Nephron progenitor cell (in vitro differentiated cells): ENCODE measurements around the gene SEMA6B.

Experiments
- DNase-seq: peaks from one replicate; pipeline ENCODE4 v3.0.0; 2021
- H3K27ac Mint-ChIP-seq: 2 replicates; pipeline ENCODE4 v1.8.0; 2021; ENCODE audit warnings: mild to moderate bottlenecking, moderate library complexity, mixed read lengths
- H3K27me3 Mint-ChIP-seq: 2 replicates; pipeline ENCODE4 v1.8.0; 2021; ENCODE audit warnings: mild to moderate bottlenecking, low read depth, mixed read lengths; ENCODE audit not compliant: poor library complexity
- H3K36me3 Mint-ChIP-seq: 2 replicates; pipeline ENCODE4 v1.8.0; 2021; ENCODE audit warnings: low read depth, mixed read lengths
- H3K4me1 Mint-ChIP-seq: 2 replicates; pipeline ENCODE4 v1.8.0; 2021; ENCODE audit warnings: mixed read lengths
- H3K4me3 Mint-ChIP-seq: 2 replicates; pipeline ENCODE4 v1.8.0; 2021; ENCODE audit warnings: mild to moderate bottlenecking, moderate library complexity, mixed read lengths
- H3K9me3 Mint-ChIP-seq: 2 replicates; pipeline ENCODE4 v1.8.0; 2021; ENCODE audit warnings: mild to moderate bottlenecking, moderate library complexity, mixed read lengths
- CTCF ChIP-seq: fragments of 200-600 bp; sonication (generic); IDR thresholded peaks from 2 replicates; pipeline ENCODE4 v1.5.0; 2021; ENCODE audit warnings: antibody characterized with exemption

SEMA6B gene

GRCh38 chr19:4591320-4591719 is 31.8 kb upstream of the SEMA6B start:
- no peak overlapping the region for H3K4me3 Mint-ChIP-seq
- H3K36me3 Mint-ChIP-seq = no peaks in the 10 kb centered on the region
- H3K9me3 Mint-ChIP-seq = no peaks in the 10 kb centered on the region
- H3K27me3 Mint-ChIP-seq = peaks cover 41% of the 10 kb centered on the region
- no peak for DNase-seq
- TF ChIP-seq CTCF = no peak
- H3K27ac Mint-ChIP-seq = peak overlapping the region; percentile 65
- H3K4me1 Mint-ChIP-seq = peaks cover 30% of the 10 kb centered on the region

- Mint-ChIP-seq H3K27me3 (peaks cover 41% of the 10 kb centered on the region), H3K4me3 (no peak overlapping the region), H3K9me3 (no peaks in the 10 kb centered on the region), H3K36me3 (no peaks in the 10 kb centered on the region), H3K4me1 (peaks cover 37% of the 10 kb centered on the region), H3K27ac (no peak overlapping the region)
- no peak for TF ChIP-seq CTCF
- no peak for DNase-seq
Measured at GRCh38 chr19:4590559-4590958, 31.1 kb upstream of the SEMA6B start.

GRCh38 chr19:4589579-4590410 is 30.3 kb upstream of the SEMA6B start:
- Mint-ChIP-seq H3K27me3 (peaks cover 40% of the 10 kb centered on the region), H3K27ac (no peak overlapping the region), H3K9me3 (no peaks in the 10 kb centered on the region), H3K36me3 (no peaks in the 10 kb centered on the region), H3K4me1 (peaks cover 37% of the 10 kb centered on the region), H3K4me3 (no peak overlapping the region)
- TF ChIP-seq CTCF = peak; percentile 59
- peak; percentile 59 for DNase-seq

- no peaks in the 10 kb centered on the region for H3K36me3 Mint-ChIP-seq
- no peak for DNase-seq
- no peak overlapping the region for H3K4me3 Mint-ChIP-seq
- H3K27ac Mint-ChIP-seq = no peak overlapping the region
- H3K9me3 Mint-ChIP-seq = no peaks in the 10 kb centered on the region
- peaks cover 32% of the 10 kb centered on the region for H3K4me1 Mint-ChIP-seq
- peaks cover 43% of the 10 kb centered on the region for H3K27me3 Mint-ChIP-seq
- TF ChIP-seq CTCF = no peak
Measured at GRCh38 chr19:4588291-4588761, 28.8 kb upstream of the SEMA6B start.

- H3K36me3 Mint-ChIP-seq = no peaks in the 10 kb centered on the region
- H3K27ac Mint-ChIP-seq = no peak overlapping the region
- no peaks in the 10 kb centered on the region for H3K9me3 Mint-ChIP-seq
- no peak for TF ChIP-seq CTCF
- peaks cover 29% of the 10 kb centered on the region for H3K4me1 Mint-ChIP-seq
- no peak overlapping the region for H3K4me3 Mint-ChIP-seq
- DNase-seq = no peak
- peaks cover 43% of the 10 kb centered on the region for H3K27me3 Mint-ChIP-seq
Measured at GRCh38 chr19:4587527-4587926, 28.0 kb upstream of the SEMA6B start.

GRCh38 chr19:4586691-4587090 is 27.2 kb upstream of the SEMA6B start:
- peaks cover 47% of the 10 kb centered on the region for H3K27me3 Mint-ChIP-seq
- DNase-seq = no peak
- TF ChIP-seq CTCF = no peak
- H3K4me1 Mint-ChIP-seq = peaks cover 35% of the 10 kb centered on the region
- no peaks in the 10 kb centered on the region for H3K36me3 Mint-ChIP-seq
- no peaks in the 10 kb centered on the region for H3K9me3 Mint-ChIP-seq
- no peak overlapping the region for H3K27ac Mint-ChIP-seq
- no peak overlapping the region for H3K4me3 Mint-ChIP-seq
